GM18868 (cell line): Measurements from ENCODE around the gene SYNM.
"Not testable (repeated sequence)": the region's sequence is repeated elsewhere in the genome, so short reads cannot be mapped to it uniquely, and the experiment has no call there.

ENCODE experiments used
- ATAC-seq: cut with Tn5 transposase; IDR thresholded peaks from one replicate; pipeline ENCODE4 v1.9.1; 2021; ENCODE audit warnings: mild to moderate bottlenecking, moderate library complexity; ENCODE audit not compliant: unreplicated experiment

SYNM gene

GRCh38 chr15:99102332-99103235 is 2.3 kb upstream of the SYNM start:
- no peak for ATAC-seq

GRCh38 chr15:99103279-99103678 is 1.6 kb upstream of the SYNM start:
- ATAC-seq = no peak

- peak; percentile 43 for ATAC-seq
Measured at GRCh38 chr15:99105514-99106341, 848 bp downstream of the SYNM start.

DNA sequence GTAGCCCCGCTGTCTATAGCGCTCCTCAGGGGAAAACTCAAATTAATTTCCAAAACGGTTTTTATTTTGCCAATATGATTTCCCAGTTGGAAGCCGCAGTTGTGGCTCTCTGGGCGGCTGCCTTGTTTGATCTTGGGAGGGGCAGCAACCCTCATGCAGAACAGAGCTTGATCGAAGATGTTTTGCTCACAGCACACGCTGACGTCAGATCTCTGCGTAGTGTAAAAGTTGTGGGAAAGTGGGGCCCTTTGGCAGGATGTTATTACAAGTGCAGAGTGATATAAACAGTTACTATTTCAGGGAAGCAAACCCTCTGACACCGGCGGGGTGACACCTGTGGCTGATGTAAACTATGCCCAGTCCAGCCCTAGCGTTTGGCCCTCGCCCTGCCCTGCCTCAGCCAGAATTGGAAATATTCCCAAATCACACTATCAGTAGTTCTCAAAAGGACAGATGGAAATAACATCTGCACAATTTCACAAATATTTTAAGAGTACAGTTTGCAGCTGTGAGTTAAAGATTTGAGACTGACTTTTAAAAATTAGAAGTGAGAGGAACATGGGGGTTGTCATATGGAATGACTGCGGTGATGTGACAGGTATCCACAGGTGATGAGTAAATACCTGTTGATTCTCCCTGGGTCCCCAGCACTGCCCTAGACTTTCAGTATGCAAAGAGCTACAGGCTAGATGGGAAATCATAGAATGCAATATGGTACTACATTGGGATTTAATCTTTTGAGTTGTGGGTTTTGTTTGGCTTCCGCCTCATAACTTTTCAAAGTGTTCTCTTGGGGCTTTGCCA is 1.7 kb downstream of the SYNM start:
- ATAC-seq = no peak

- no peak for ATAC-seq
Measured at GRCh38 chr15:99108993-99109392, 4.1 kb downstream of the SYNM start.

- ATAC-seq = no peak
Measured at GRCh38 chr15:99109555-99110021, 4.7 kb downstream of the SYNM start.

DNA sequence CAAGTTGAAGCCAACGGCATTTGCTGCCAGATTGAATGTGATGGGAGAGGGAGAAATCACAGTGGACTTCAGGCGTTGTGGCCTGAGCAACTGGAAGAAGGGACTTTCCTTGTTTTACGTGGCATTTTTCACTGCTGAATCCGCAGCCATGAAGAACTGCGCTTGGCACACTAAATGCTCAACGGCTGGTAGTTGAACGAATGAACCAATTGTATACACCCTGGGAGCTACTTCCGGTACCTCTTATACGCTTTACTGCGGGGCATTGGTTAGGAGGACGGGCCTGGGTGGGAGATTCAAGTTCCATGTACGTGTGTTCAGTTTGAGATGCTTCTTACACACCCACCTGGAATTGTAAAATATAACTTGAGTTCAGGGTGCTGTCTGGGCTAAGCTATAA is 5.2 kb downstream of the SYNM start:
- no peak for ATAC-seq

- ATAC-seq = no peak
Measured at GRCh38 chr15:99110581-99111320, 5.9 kb downstream of the SYNM start.

GRCh38 chr15:99111641-99112040 is 6.8 kb downstream of the SYNM start:
- not testable (repeated sequence) for ATAC-seq

GRCh38 chr15:99113547-99114271 is 8.8 kb downstream of the SYNM start:
- ATAC-seq = no peak

- no peak for ATAC-seq
Measured at GRCh38 chr15:99114511-99115299, 9.8 kb downstream of the SYNM start.

DNA sequence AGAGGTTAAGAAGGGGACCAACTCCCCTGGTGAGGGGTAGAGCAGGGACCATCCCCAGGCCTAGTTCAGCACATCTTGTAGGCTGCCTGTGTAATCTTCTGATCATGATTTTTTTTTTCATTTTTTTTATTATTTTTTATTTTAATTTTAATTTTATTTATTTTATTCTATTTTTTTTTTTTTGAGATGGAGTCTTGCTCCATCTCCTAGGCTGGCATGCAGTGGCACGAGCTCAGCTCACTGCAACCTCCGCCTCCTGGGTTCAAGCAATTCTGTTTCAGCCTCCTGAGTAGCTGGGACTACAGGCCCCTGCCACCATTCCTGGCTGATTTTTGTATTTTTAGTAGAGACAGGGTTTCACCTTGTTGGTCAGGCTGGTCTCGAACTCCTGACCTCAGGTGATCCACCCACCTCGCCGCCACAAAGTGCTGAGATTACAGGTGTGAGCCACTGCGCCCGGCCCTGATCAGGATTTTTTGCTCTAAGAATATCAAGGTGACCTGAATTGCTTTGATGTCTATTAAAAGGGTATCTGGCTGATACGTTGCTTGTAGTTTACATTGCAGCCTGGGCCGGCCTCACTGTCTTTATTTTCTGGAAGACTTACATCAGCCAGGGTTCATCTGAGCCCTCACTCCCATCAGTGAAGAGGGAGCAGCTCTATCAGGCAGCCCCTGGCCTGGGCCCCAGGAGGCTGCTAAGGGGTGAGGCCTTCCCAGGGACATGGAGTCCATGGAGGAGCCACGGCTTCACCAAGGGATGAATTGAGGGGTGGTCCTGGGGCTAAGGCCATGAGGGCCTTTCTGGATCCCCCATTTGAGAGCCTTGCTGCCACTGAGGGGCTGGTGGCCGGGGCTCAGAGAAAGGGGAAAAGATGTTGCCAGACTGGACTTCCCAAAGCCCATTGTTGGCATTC is 10.7 kb downstream of the SYNM start:
- ATAC-seq = no peak

- ATAC-seq = no peak
Measured at GRCh38 chr15:99117111-99117510, 12.2 kb downstream of the SYNM start.

GRCh38 chr15:99117563-99118257 is 12.8 kb downstream of the SYNM start:
- ATAC-seq = no peak

- no peak for ATAC-seq
Measured at GRCh38 chr15:99118258-99118632, 13.4 kb downstream of the SYNM start.

- ATAC-seq = no peak
Measured at GRCh38 chr15:99118801-99119546, 14.1 kb downstream of the SYNM start.
